Endothelial cell of umbilical vein (primary cell): ENCODE data around the gene UBE3D. TPM values are rescaled to one million over a fixed set of nuclear protein-coding genes. Genes with fewer than 3 reads are reported as not detected.

Experiments used
- BruUV-seq: library from RNA; stranded (reverse); fragments of 400-500 nt; replicated peaks from 2 replicates; lab custom pipeline; 2021; lab: Mats Ljungman, UMichigan
- CTCF ChIA-PET: fragments of 300-600, 350-600 bp; sonication (Branson Sonifier 250); formaldehyde crosslinking; loops from one replicate; lab custom pipeline; 2021; ENCODE audit warnings: antibody characterized with exemption, inconsistent platforms; lab: Charles Lee
- POLR2A ChIA-PET: fragments of 300-600, 350-600 bp; sonication (Branson Sonifier 250); formaldehyde crosslinking; loops from one replicate; lab custom pipeline; 2021; ENCODE audit warnings: antibody characterized with exemption, inconsistent platforms; lab: Charles Lee
- DNase-seq: peaks from one replicate; pipeline ENCODE4 v3.0.0-alpha.2; 2011; ENCODE audit warnings: low read depth, low spot score
- FAIRE-seq: peaks from 2 replicates; lab custom pipeline; 2011; peaks lifted over from hg19 to GRCh38; lab: Jason Lieb, UNC
- H2AFZ ChIP-seq: 2 replicates; pipeline ENCODE4 v1.6.0; 2012; ENCODE audit warnings: low read depth, low read length, control low read depth, inconsistent platforms
- H3K27ac ChIP-seq: 2 replicates; pipeline ENCODE4 v1.5.1; 2011; ENCODE audit warnings: low read depth, mild to moderate bottlenecking, control low read depth, low read length, moderate library complexity; ENCODE audit not compliant: insufficient read depth
- H3K27me3 ChIP-seq, 2 experiments: 2 replicates each; pipeline versions ENCODE4 v1.6.0 to v1.6.1; 2011; ENCODE audit warnings: low read length in 2 of 2, mixed read lengths in 1 of 2; ENCODE audit not compliant: control insufficient read depth in 2 of 2, insufficient read depth in 2 of 2
- H3K36me3 ChIP-seq, 2 experiments: 2 replicates in 1 of 2; 3 replicates in 1 of 2; pipeline ENCODE4 v1.5.1; 2011; ENCODE audit warnings: low read length in 2 of 2, mild to moderate bottlenecking in 1 of 2, moderate library complexity in 1 of 2; ENCODE audit not compliant: control insufficient read depth in 2 of 2, insufficient read depth in 2 of 2; ENCODE audit errors: extremely low read depth in 1 of 2
- H3K4me1 ChIP-seq: 3 replicates; pipeline ENCODE4 v1.5.1; 2011; ENCODE audit warnings: mild to moderate bottlenecking, low read length; ENCODE audit not compliant: control insufficient read depth, insufficient read depth; ENCODE audit errors: extremely low read depth
- H3K4me2 ChIP-seq: 2 replicates; pipeline ENCODE4 v1.6.1; 2011; ENCODE audit warnings: low read length, control low read depth, mixed read lengths; ENCODE audit not compliant: insufficient read depth
- H3K4me3 ChIP-seq, 3 experiments: fragments of 200-600 bp in 1 of 3; sonication (generic), shearing (Covaris generic) in 1 of 3; replicated peaks in 1 of 3; 2 replicates each; pipeline ENCODE4 v1.5.1; 2011 to 2016; ENCODE audit warnings: control low read depth in 3 of 3, low read length in 3 of 3, mild to moderate bottlenecking in 2 of 3, inconsistent platforms in 1 of 3, low read depth in 1 of 3, moderate library complexity in 1 of 3; ENCODE audit not compliant: insufficient read depth in 1 of 3
- H3K79me2 ChIP-seq: 2 replicates; pipeline ENCODE4 v1.6.0; 2012; ENCODE audit warnings: low read length, inconsistent platforms; ENCODE audit not compliant: control insufficient read depth, insufficient read depth
- H3K9ac ChIP-seq: replicated peaks from 2 replicates; pipeline ENCODE3; 2011; ENCODE audit warnings: low read length, control low read depth; ENCODE audit not compliant: insufficient read depth; ENCODE audit errors: extremely low read depth
- H3K9me1 ChIP-seq: replicated peaks from 3 replicates; pipeline ENCODE4 v1.6.0; 2011; ENCODE audit warnings: mild to moderate bottlenecking, low read length; ENCODE audit not compliant: control insufficient read depth, insufficient read depth; ENCODE audit errors: extremely low read depth
- H3K9me3 ChIP-seq: replicated peaks from 2 replicates; pipeline ENCODE4 v1.5.1; 2012; ENCODE audit warnings: low read length, inconsistent platforms; ENCODE audit not compliant: control insufficient read depth, insufficient read depth
- H4K20me1 ChIP-seq: replicated peaks from 2 replicates; pipeline ENCODE3; 2011; ENCODE audit warnings: mild to moderate bottlenecking, low read length; ENCODE audit not compliant: control insufficient read depth, insufficient read depth; ENCODE audit errors: extremely low read depth
- CTCF ChIP-seq, 2 donors: IDR thresholded peaks; 1 replicate in 1 of 2; 2 replicates in 1 of 2; pipeline ENCODE4 v1.5.1; 2011; ENCODE audit warnings: low read length in 2 of 2, mild to moderate bottlenecking in 2 of 2, moderate library complexity in 2 of 2, control low read depth in 1 of 2, inconsistent platforms in 1 of 2, low read depth in 1 of 2; ENCODE audit not compliant: insufficient read depth in 1 of 2; ENCODE audit errors: extremely low read depth in 1 of 2
- EZH2 ChIP-seq: IDR thresholded peaks from 2 replicates; pipeline ENCODE4 v1.6.1; 2012; ENCODE audit warnings: borderline replicate concordance, low read depth, mild to moderate bottlenecking, moderate library complexity, low read length, inconsistent platforms; ENCODE audit not compliant: severe bottlenecking
- FOS ChIP-seq: IDR thresholded peaks from 2 replicates; pipeline ENCODE4 v1.6.1; 2011; ENCODE audit warnings: mild to moderate bottlenecking, low read length, moderate library complexity, borderline replicate concordance; ENCODE audit not compliant: insufficient read depth
- GATA2 ChIP-seq: IDR thresholded peaks from 2 replicates; pipeline ENCODE4 v1.7.0; 2011; ENCODE audit warnings: low read depth, mild to moderate bottlenecking, moderate library complexity, mixed read lengths, low read length; ENCODE audit not compliant: insufficient read length, insufficient read depth
- JUN ChIP-seq: IDR thresholded peaks from 2 replicates; pipeline ENCODE4 v1.6.1; 2011; ENCODE audit warnings: borderline replicate concordance, low read depth; ENCODE audit not compliant: insufficient read length, insufficient read depth
- MAX ChIP-seq: IDR thresholded peaks from 2 replicates; pipeline ENCODE4 v1.6.1; 2011; ENCODE audit not compliant: insufficient read depth, insufficient read length
- MYC ChIP-seq: IDR thresholded peaks from one replicate; pipeline ENCODE4 v1.6.1; 2011; ENCODE audit warnings: mild to moderate bottlenecking, low read depth, low read length
- POLR2A ChIP-seq: IDR thresholded peaks from 2 replicates; pipeline ENCODE4 v1.6.1; 2012; ENCODE audit warnings: low read depth, mild to moderate bottlenecking, control low read depth, low read length
- POLR2AphosphoS5 ChIP-seq: IDR thresholded peaks from 2 replicates; pipeline ENCODE4 v1.6.1; 2012; ENCODE audit warnings: low read depth, mild to moderate bottlenecking, control low read depth, low read length, moderate library complexity; ENCODE audit not compliant: insufficient read depth
- dilution Hi-C: fragments of 300-500 bp; cut with MboI; formaldehyde crosslinking; loops from one replicate; pipeline ENCODE4 v1.15.0; 2019; ENCODE audit warnings: low sequenced_read_pairs; ENCODE audit not compliant: extremely low pct_ligation_motif_present
- intact Hi-C: fragments of 100-400 bp; cut with micrococcal nuclease; formaldehyde crosslinking; loops from one replicate; pipeline ENCODE4 v1.10.0; 2022
- polyA plus RNA-seq, 4 experiments: library from polyadenylated mRNA; depleted of rRNA in 3 of 4; stranded (reverse) in 3 of 4; unstranded in 1 of 4; fragments of >200 nt; gene quantifications; 2 replicates each; pipeline versions ENCODE4 v1.2.1 to v1.2.3, GENCODE V29; 2011 to 2012; ENCODE audit warnings: missing spikeins in 1 of 4
- total RNA-seq: library from RNA; stranded (reverse); gene quantifications from 2 replicates; pipeline ENCODE4 v1.2.3, GENCODE V29; 2021

The UBE3D gene
- total and polyA plus RNA-seq, 2 donors (not counting 3 experiments of a cell fraction or from before 2014, with no cell fraction given) = 1.9 to 6.2 TPM

DNA sequence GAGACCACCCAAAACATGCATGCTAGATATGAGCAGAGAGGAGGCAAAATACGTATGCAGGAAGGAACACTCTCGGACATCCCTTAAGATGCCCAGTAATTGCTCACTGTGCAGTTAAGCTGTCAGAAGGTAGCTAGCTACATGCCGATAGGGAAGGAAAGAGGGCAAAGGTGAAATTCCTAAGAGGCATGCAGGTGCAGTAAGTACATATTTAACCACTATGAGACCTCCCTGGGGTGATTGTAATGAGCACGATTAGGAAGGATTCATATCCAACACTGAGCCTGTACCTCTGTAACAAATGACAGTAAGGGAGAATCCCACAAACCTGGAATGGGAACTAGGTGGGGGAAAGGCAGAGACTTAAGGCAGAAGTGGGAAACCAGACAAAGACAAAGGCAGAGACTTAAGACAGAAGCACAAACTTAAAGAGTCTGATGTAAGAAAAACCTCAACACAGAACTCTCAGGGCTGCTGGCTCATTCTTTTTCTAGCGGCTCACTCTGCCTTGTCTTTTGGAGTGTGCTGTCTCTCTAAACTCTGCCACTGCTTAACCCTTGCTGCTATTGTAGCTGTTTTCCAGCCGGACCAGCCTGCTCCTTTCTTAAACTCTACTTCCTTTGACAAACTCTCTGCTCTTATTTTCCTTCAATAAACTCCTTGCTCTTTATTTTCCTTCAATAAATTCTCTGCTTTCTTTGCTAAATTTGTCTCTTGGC, 148.1 kb downstream of the UBE3D start:
- no peak for DNase-seq
- no TSS peak for BruUV-seq
- no peaks in the 10 kb centered on the region for H3K27me3 ChIP-seq
- no peak overlapping the region for H3K27ac ChIP-seq
- no peak overlapping the region for H3K9ac ChIP-seq
- H2AFZ ChIP-seq = no peak overlapping the region
- H3K79me2 ChIP-seq = no peaks in the 10 kb centered on the region
- dilution Hi-C loops (no loop called here), intact Hi-C loops (no loop called here)
- ChIA-PET POLR2A (no interaction called here), CTCF (interaction anchor here (0.6 to 1.4 kb wide), 2 partner anchors 9 to 22 kb away, joined by 3 read pairs; no protein-coding TSS in a partner anchor)
- no peaks in the 10 kb centered on the region for H3K9me1 ChIP-seq
- TF ChIP-seq POLR2A (no peak), MAX (no peak), CTCF (IDR thresholded peaks at IDR 0.05; ENCODE audit: extremely low read depth in 1 of 2, insufficient read depth in 1 of 2, low read depth in 1 of 2, low read length in 2 of 2) (no peak), JUN (no peak), GATA2 (no peak), EZH2 (no peak), MYC (no peak), POLR2AphosphoS5 (no peak), FOS (no peak)
- no peak overlapping the region for H3K4me3 ChIP-seq
- no peaks in the 10 kb centered on the region for H3K4me1 ChIP-seq
- no peaks in the 10 kb centered on the region for H3K36me3 ChIP-seq
- FAIRE-seq = no peak
- H3K9me3 ChIP-seq = no peaks in the 10 kb centered on the region
- H3K4me2 ChIP-seq = no peak overlapping the region
- no peaks in the 10 kb centered on the region for H4K20me1 ChIP-seq
